ENCODE measurements around the gene SLCO2A1. TPM values are rescaled to one million over a fixed set of nuclear protein-coding genes. Genes with fewer than 3 reads are reported as not detected.

Gene SLCO2A1
- total and polyA plus RNA-seq, 2 experiments from 2014 or later, result 0.31 to 1.0 TPM

GRCh38 chr3:134079111-134079547 lies 49.4 kb upstream of the SLCO2A1 start (continued):
- TF ChIP-seq ZNF462 (CRISPR knock-in tag; IDR thresholded peaks at IDR 0.05), result no peak
- no peak for TF ChIP-seq REST (IDR thresholded peaks at IDR 0.05; ENCODE audit: unreplicated experiment)
- no peak for TF ChIP-seq STAT1 (IDR thresholded peaks at IDR 0.05; ENCODE audit: unreplicated experiment)
- TF ChIP-seq EZH2phosphoT487 (IDR thresholded peaks at IDR 0.05; ENCODE audit: unreplicated experiment), result no peak

- Histone ChIP-seq H3K4me1 (ENCODE audit: insufficient read depth) (no peaks in the 10 kb centered on the region), H4K20me1 (replicated peaks; ENCODE audit: insufficient read depth) (0 out of 2 replicates have a peak, but pooled peaks cover 2% of the 10 kb centered on the region), H3K4me2 (no peak overlapping the region), H3K36me3 (ENCODE audit: insufficient read depth) (no peaks in the 10 kb centered on the region), H3K27ac (ENCODE audit: low read depth) (no peak overlapping the region), H3F3A (replicated peaks; ENCODE audit: low read depth) (no peaks in the 10 kb centered on the region), H3K79me2 (replicated peaks; ENCODE audit: insufficient read depth) (no peaks in the 10 kb centered on the region), H3K4me3 (no peak overlapping the region), H3K9me2 (ENCODE audit: insufficient read depth) (no peaks in the 10 kb centered on the region; the same call in 1 of the 2 replicates), H2AFZ (no peak overlapping the region), H3K27me3 (ENCODE audit: insufficient read depth) (no peaks in the 10 kb centered on the region)
- DNase-seq (ENCODE audit: low spot score) (no peak), ATAC-seq (no peak)
- H3K27me3 Mint-ChIP-seq (ENCODE audit: insufficient read depth, low read depth, poor library complexity), result peaks cover 3% of the 10 kb centered on the region
- H3K36me3 Mint-ChIP-seq (ENCODE audit: low read depth), result peaks cover 3% of the 10 kb centered on the region; the same call in 1 of the 3 replicates
- H3K27ac Mint-ChIP-seq, result no peak overlapping the region
- H3K4me3 Mint-ChIP-seq, result no peak overlapping the region
- H3K9me3 Mint-ChIP-seq, result peaks cover 15% of the 10 kb centered on the region
- no peaks in the 10 kb centered on the region for H3K4me1 Mint-ChIP-seq
- TF ChIP-seq JUNB (IDR thresholded peaks at IDR 0.05; ENCODE audit: unreplicated experiment) (no peak), CREB1 (CRISPR knock-in tag; IDR thresholded peaks at IDR 0.05; ENCODE audit: low read depth) (no peak), POLR2AphosphoS5 (IDR thresholded peaks at IDR 0.05; ENCODE audit: low read depth) (no peak), REST (IDR thresholded peaks at IDR 0.05; ENCODE audit: unreplicated experiment) (no peak), STAT1 (IDR thresholded peaks at IDR 0.05; ENCODE audit: unreplicated experiment) (no peak), NANOG (IDR thresholded peaks at IDR 0.05; ENCODE audit: borderline replicate concordance) (no peak), EZH2phosphoT487 (IDR thresholded peaks at IDR 0.05; ENCODE audit: unreplicated experiment) (no peak)
These were observed 48.6 kb upstream of the SLCO2A1 start for GRCh38 chr3:134078169-134078831.

Measured in GM23338 (cell line).